HT1080 (cell line): ENCODE results near the gene AGAP3. TPM values are rescaled to one million over a fixed set of nuclear protein-coding genes. Genes with fewer than 3 reads are reported as not detected.

ENCODE experiments used
- DNase-seq: peaks from one replicate; pipeline ENCODE4 v3.0.0-alpha.2; 2015; ENCODE audit warnings: low read depth
- total RNA-seq: library from RNA; depleted of rRNA; stranded (reverse); fragments of >200 nt; shearing (Covaris generic); gene quantifications from 2 replicates; pipeline ENCODE4 v1.2.3, GENCODE V29; 2014

AGAP3 gene
- total RNA-seq, 1 experiment from 2014 or later: 45.3 TPM

GRCh38 chr7:151152643-151153513, 66.6 kb downstream of the AGAP3 start:
- DNase-seq: no peak

- peak; percentile 72 for DNase-seq
Observed at GRCh38 chr7:151157645-151158329, 71.5 kb downstream of the AGAP3 start.

- no peak for DNase-seq
Observed at GRCh38 chr7:151161757-151162156, 75.5 kb downstream of the AGAP3 start.

GRCh38 chr7:151166629-151167196, 80.4 kb downstream of the AGAP3 start:
- no peak for DNase-seq

GRCh38 chr7:151167197-151167961, 81.1 kb downstream of the AGAP3 start, which contains the start of gene GBX1:
GBX1 (minus strand) TSS chr7:151167694; CDS start chr7:151167548, 146 bp downstream.
- no peak for DNase-seq

- DNase-seq: no peak
Observed at GRCh38 chr7:151168003-151168786, 81.9 kb downstream of the AGAP3 start.

- DNase-seq: no peak
Observed at GRCh38 chr7:151168787-151169162, 82.5 kb downstream of the AGAP3 start.

GRCh38 chr7:151172273-151173141, 86.2 kb downstream of the AGAP3 start:
- peak; percentile 65 for DNase-seq

- DNase-seq: no peak
Observed at GRCh38 chr7:151173386-151174245, 87.3 kb downstream of the AGAP3 start.

- DNase-seq: no peak
Observed at GRCh38 chr7:151174246-151175046, 88.2 kb downstream of the AGAP3 start.

GRCh38 chr7:151175047-151175792, 88.9 kb downstream of the AGAP3 start:
- DNase-seq: no peak

GRCh38 chr7:151175793-151176311, 89.6 kb downstream of the AGAP3 start:
- DNase-seq: no peak

GRCh38 chr7:151176401-151176800, 90.1 kb downstream of the AGAP3 start:
- DNase-seq: no peak

- DNase-seq: no peak
Observed at GRCh38 chr7:151177310-151177709, 91.0 kb downstream of the AGAP3 start.

GRCh38 chr7:151178236-151178635, 92.0 kb downstream of the AGAP3 start:
- DNase-seq: no peak

GRCh38 chr7:151178831-151179230, 92.6 kb downstream of the AGAP3 start:
- DNase-seq: no peak
